C4-2B (cell line): Measurements from ENCODE around the gene RETREG2.

ENCODE experiments used
- ZFX ChIP-seq: fragments of 450-650 bp; IDR thresholded peaks from 2 replicates; pipeline ENCODE4 v1.6.1; 2017
- TF ChIP-seq, protein P1 (sequence below): fragments of 450-650 bp; conservative IDR thresholded peaks from 2 replicates; pipeline ENCODE4 v1.5.1; 2017; ENCODE audit warnings: mild to moderate bottlenecking

DNA sequence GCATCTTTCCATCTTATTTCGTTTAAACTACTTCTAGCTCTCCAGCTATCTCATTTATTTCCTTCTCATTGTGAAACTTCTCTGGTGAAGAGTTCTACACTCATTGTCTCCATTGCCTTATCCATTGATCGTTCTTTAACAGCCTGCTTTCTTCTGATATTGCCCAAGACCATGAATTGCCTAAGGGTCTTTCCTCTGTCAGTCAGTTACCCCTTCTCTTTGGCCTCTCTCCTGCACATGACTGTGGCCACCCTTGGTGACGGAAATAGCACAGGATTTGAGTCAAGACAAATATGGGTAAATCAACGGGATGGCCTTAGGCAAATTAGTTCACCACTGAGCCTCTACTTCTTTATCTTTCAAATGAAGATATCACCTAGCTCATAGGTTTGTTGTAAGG lies 44.1 kb upstream of the RETREG2 start:
- TF ChIP-seq, protein P1, sequence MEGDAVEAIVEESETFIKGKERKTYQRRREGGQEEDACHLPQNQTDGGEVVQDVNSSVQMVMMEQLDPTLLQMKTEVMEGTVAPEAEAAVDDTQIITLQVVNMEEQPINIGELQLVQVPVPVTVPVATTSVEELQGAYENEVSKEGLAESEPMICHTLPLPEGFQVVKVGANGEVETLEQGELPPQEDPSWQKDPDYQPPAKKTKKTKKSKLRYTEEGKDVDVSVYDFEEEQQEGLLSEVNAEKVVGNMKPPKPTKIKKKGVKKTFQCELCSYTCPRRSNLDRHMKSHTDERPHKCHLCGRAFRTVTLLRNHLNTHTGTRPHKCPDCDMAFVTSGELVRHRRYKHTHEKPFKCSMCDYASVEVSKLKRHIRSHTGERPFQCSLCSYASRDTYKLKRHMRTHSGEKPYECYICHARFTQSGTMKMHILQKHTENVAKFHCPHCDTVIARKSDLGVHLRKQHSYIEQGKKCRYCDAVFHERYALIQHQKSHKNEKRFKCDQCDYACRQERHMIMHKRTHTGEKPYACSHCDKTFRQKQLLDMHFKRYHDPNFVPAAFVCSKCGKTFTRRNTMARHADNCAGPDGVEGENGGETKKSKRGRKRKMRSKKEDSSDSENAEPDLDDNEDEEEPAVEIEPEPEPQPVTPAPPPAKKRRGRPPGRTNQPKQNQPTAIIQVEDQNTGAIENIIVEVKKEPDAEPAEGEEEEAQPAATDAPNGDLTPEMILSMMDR = no peak
- TF ChIP-seq ZFX = no peak
